WTC11 (cell line): Measurements from ENCODE around the gene OVAAL. TPM values are rescaled to one million over a fixed set of nuclear protein-coding genes. Genes with fewer than 3 reads are reported as not detected.
"Not testable (repeated sequence)": the region's sequence is repeated elsewhere in the genome, so short reads cannot be mapped to it uniquely, and the experiment has no call there.

Experiments used
- ATAC-seq: fragments of 200-7000 bp; cut with Tn5 transposase; 2 replicates; pipeline ENCODE4 v1.10.0; 2021; ENCODE audit warnings: mild to moderate bottlenecking, moderate library complexity
- CTCF ChIA-PET: fragments of 300-600 bp; sonication (Branson Sonifier 250); formaldehyde crosslinking; loops from one replicate; lab custom pipeline; 2021; ENCODE audit warnings: antibody characterized with exemption; lab: Charles Lee
- POLR2A ChIA-PET: fragments of 350-600 bp; sonication (Branson Sonifier 250); formaldehyde crosslinking; loops from one replicate; lab custom pipeline; 2021; ENCODE audit warnings: antibody characterized with exemption; lab: Charles Lee
- DNase-seq: peaks from one replicate; pipeline ENCODE4 v3.0.0; 2021; ENCODE audit warnings: low spot score
- H3K27ac Mint-ChIP-seq: 2 replicates; pipeline ENCODE4 v1.8.0; 2021; ENCODE audit warnings: mixed read lengths
- H3K27me3 Mint-ChIP-seq: 2 replicates; pipeline ENCODE4 v1.8.0; 2021; ENCODE audit warnings: low read depth, mild to moderate bottlenecking, moderate library complexity, mixed read lengths
- H3K36me3 Mint-ChIP-seq: 2 replicates; pipeline ENCODE4 v1.8.0; 2021; ENCODE audit warnings: mixed read lengths
- H3K4me1 Mint-ChIP-seq: 2 replicates; pipeline ENCODE4 v1.8.0; 2022; ENCODE audit warnings: mixed read lengths
- H3K4me3 Mint-ChIP-seq: 2 replicates; pipeline ENCODE4 v1.8.0; 2021; ENCODE audit warnings: mild to moderate bottlenecking, moderate library complexity, mixed read lengths
- H3K9me3 Mint-ChIP-seq: 2 replicates; pipeline ENCODE4 v1.8.0; 2021; ENCODE audit warnings: mixed read lengths
- ATF2 ChIP-seq: sonication (generic); formaldehyde crosslinking; IDR thresholded peaks from 2 replicates; pipeline ENCODE4 v1.8.1; 2022; ENCODE audit warnings: low read depth, missing genetic modification reagents, borderline replicate concordance
- CDX4 ChIP-seq: fragments of 250-450 bp; sonication (Bioruptor Pico); IDR thresholded peaks from 2 replicates; pipeline ENCODE4 v1.9.0; 2021; ENCODE audit warnings: moderate library complexity, mild to moderate bottlenecking, inconsistent platforms, borderline replicate concordance
- CREB1 ChIP-seq: sonication (generic); formaldehyde crosslinking; IDR thresholded peaks from 2 replicates; pipeline ENCODE4 v1.8.0; 2023; ENCODE audit warnings: mild to moderate bottlenecking, missing genetic modification reagents
- CREM ChIP-seq: sonication (generic); formaldehyde crosslinking; IDR thresholded peaks from 2 replicates; pipeline ENCODE4 v1.8.1; 2022; ENCODE audit warnings: mild to moderate bottlenecking, missing genetic modification reagents, moderate library complexity
- EMX1 ChIP-seq: fragments of 250-450 bp; sonication (Bioruptor Pico); IDR thresholded peaks from 2 replicates; pipeline ENCODE4 v1.8.0; 2021; ENCODE audit warnings: mild to moderate bottlenecking
- ESRRA ChIP-seq: sonication (generic); formaldehyde crosslinking; IDR thresholded peaks from 2 replicates; pipeline ENCODE4 v1.8.1; 2022; ENCODE audit warnings: mild to moderate bottlenecking, missing genetic modification reagents, borderline replicate concordance
- GABPB1 ChIP-seq: sonication (generic); formaldehyde crosslinking; IDR thresholded peaks from 2 replicates; pipeline ENCODE4 v1.8.1; 2023; ENCODE audit warnings: mild to moderate bottlenecking, missing genetic modification reagents
- GRHL2 ChIP-seq: fragments of 250-450 bp; sonication (Bioruptor Pico); IDR thresholded peaks from 2 replicates; pipeline ENCODE4 v1.8.0; 2022; ENCODE audit warnings: mild to moderate bottlenecking, moderate library complexity; ENCODE audit not compliant: insufficient replicate concordance, severe bottlenecking
- IRF1 ChIP-seq: sonication (generic); formaldehyde crosslinking; IDR thresholded peaks from 2 replicates; pipeline ENCODE4 v1.8.0; 2023; ENCODE audit warnings: missing genetic modification reagents
- IRF2 ChIP-seq: sonication (generic); formaldehyde crosslinking; IDR thresholded peaks from 2 replicates; pipeline ENCODE4 v1.8.0; 2022; ENCODE audit warnings: low read depth, missing genetic modification reagents, borderline replicate concordance
- JAZF1 ChIP-seq: fragments of 250-450 bp; sonication (Bioruptor Pico); IDR thresholded peaks from 2 replicates; pipeline ENCODE4 v1.9.0; 2021; ENCODE audit warnings: moderate library complexity, mild to moderate bottlenecking, inconsistent platforms
- MLX ChIP-seq: sonication (generic); formaldehyde crosslinking; IDR thresholded peaks from 2 replicates; pipeline ENCODE4 v1.8.1; 2023; ENCODE audit warnings: mild to moderate bottlenecking, missing genetic modification reagents, moderate library complexity
- NFYB ChIP-seq: sonication (generic); formaldehyde crosslinking; conservative IDR thresholded peaks from 2 replicates; pipeline ENCODE4 v1.8.0; 2022; ENCODE audit warnings: low read depth, missing genetic modification reagents
- NR2C2 ChIP-seq: sonication (generic); formaldehyde crosslinking; IDR thresholded peaks from 2 replicates; pipeline ENCODE4 v1.8.0; 2022; ENCODE audit warnings: mild to moderate bottlenecking, missing genetic modification reagents
- NR3C1 ChIP-seq: sonication (generic); formaldehyde crosslinking; conservative IDR thresholded peaks from 2 replicates; pipeline ENCODE4 v1.8.1; 2023; ENCODE audit warnings: low read depth, mild to moderate bottlenecking, missing genetic modification reagents
- PREB ChIP-seq: sonication (generic); formaldehyde crosslinking; IDR thresholded peaks from 2 replicates; pipeline ENCODE4 v1.8.1; 2022; ENCODE audit warnings: mild to moderate bottlenecking, missing genetic modification reagents, moderate library complexity, borderline replicate concordance
- SOX15 ChIP-seq: fragments of 250-450 bp; sonication (Bioruptor Pico); IDR thresholded peaks from 2 replicates; pipeline ENCODE4 v1.9.0; 2021; ENCODE audit warnings: mild to moderate bottlenecking
- SP1 ChIP-seq: sonication (generic); formaldehyde crosslinking; conservative IDR thresholded peaks from 2 replicates; pipeline ENCODE4 v1.8.1; 2022; ENCODE audit warnings: missing genetic modification reagents
- TP53 ChIP-seq: sonication (generic); formaldehyde crosslinking; IDR thresholded peaks from 2 replicates; pipeline ENCODE4 v1.8.1; 2023; ENCODE audit warnings: mild to moderate bottlenecking, missing genetic modification reagents
- ZBTB21 ChIP-seq: sonication (generic); formaldehyde crosslinking; IDR thresholded peaks from 2 replicates; pipeline ENCODE4 v1.8.1; 2023; ENCODE audit warnings: mild to moderate bottlenecking, missing genetic modification reagents, borderline replicate concordance
- ZNF423 ChIP-seq: fragments of 250-450 bp; sonication (Bioruptor Pico); IDR thresholded peaks from 2 replicates; pipeline ENCODE4 v2.1.2; 2022; ENCODE audit warnings: mild to moderate bottlenecking, moderate library complexity
- total RNA-seq: library from RNA; stranded (reverse); gene quantifications from 3 replicates; pipeline ENCODE4 v1.2.3, GENCODE V29; 2021

The OVAAL gene
- total RNA-seq, 1 experiment from 2014 or later, result not detected

GRCh38 chr1:180550241-180550640 is 8.5 kb upstream of the OVAAL start:
- no peak overlapping the region for H3K4me3 Mint-ChIP-seq
- 0 out of 2 replicates have a peak, but pooled peaks cover 4% of the 10 kb centered on the region for H3K4me1 Mint-ChIP-seq
- H3K27ac Mint-ChIP-seq, result no peak overlapping the region
- ChIA-PET POLR2A (no interaction called here), CTCF (interaction anchor here (0.5 to 0.9 kb wide), 3 partner anchors 13 to 140 kb away, joined by 3 to 4 read pairs (median 3); no protein-coding TSS in a partner anchor)
- no peaks in the 10 kb centered on the region for H3K36me3 Mint-ChIP-seq
- no peaks in the 10 kb centered on the region for H3K9me3 Mint-ChIP-seq
- DNase-seq (no peak), ATAC-seq (no peak)
- H3K27me3 Mint-ChIP-seq, result no peaks in the 10 kb centered on the region
- TF ChIP-seq CDX4, result no peak
- TF ChIP-seq MLX (CRISPR knock-in tag), result no peak
- TF ChIP-seq NR2C2, result no peak
- TF ChIP-seq JAZF1 (CRISPR knock-in tag), result no peak
- TF ChIP-seq SOX15, result no peak
- no peak for TF ChIP-seq NR3C1 (CRISPR knock-in tag)
- no peak for TF ChIP-seq ZNF423
- TF ChIP-seq ZBTB21 (CRISPR knock-in tag), result no peak
- no peak for TF ChIP-seq TP53 (CRISPR knock-in tag)
- TF ChIP-seq EMX1 (CRISPR knock-in tag), result no peak
- no peak for TF ChIP-seq CREM

GRCh38 chr1:180551997-180552396 is 6.8 kb upstream of the OVAAL start:
- DNase-seq, result no peak
- ATAC-seq, result no peak
- 0 out of 2 replicates have a peak, but pooled peaks cover 4% of the 10 kb centered on the region for H3K4me1 Mint-ChIP-seq
- H3K36me3 Mint-ChIP-seq, result no peaks in the 10 kb centered on the region
- no peaks in the 10 kb centered on the region for H3K9me3 Mint-ChIP-seq
- H3K27ac Mint-ChIP-seq, result no peak overlapping the region
- ChIA-PET CTCF (no interaction called here), POLR2A (no interaction called here)
- TF ChIP-seq IRF2 (no peak), CREB1 (CRISPR knock-in tag) (no peak), ESRRA (CRISPR knock-in tag) (no peak), NFYB (CRISPR knock-in tag) (no peak), ATF2 (CRISPR knock-in tag) (no peak), GRHL2 (CRISPR knock-in tag) (no peak), SP1 (CRISPR knock-in tag) (no peak), IRF1 (CRISPR knock-in tag) (no peak), PREB (CRISPR knock-in tag) (no peak), GABPB1 (no peak)
- no peak overlapping the region for H3K4me3 Mint-ChIP-seq
- no peaks in the 10 kb centered on the region for H3K27me3 Mint-ChIP-seq

GRCh38 chr1:180553046-180553445 is 5.7 kb upstream of the OVAAL start:
- POLR2A ChIA-PET, CTCF ChIA-PET: not testable (repeated sequence)

More at GRCh38 chr1:180553046-180553445, 5.7 kb upstream of the OVAAL start:
- not testable (repeated sequence) for H3K9me3 Mint-ChIP-seq, H3K4me1 Mint-ChIP-seq, H3K27ac Mint-ChIP-seq, DNase-seq, ATAC-seq, H3K36me3 Mint-ChIP-seq, H3K4me3 Mint-ChIP-seq, H3K27me3 Mint-ChIP-seq
